ENCODE results near the gene SFT2D3. TPM values are rescaled to one million over a fixed set of nuclear protein-coding genes. Genes with fewer than 3 reads are reported as not detected.

The SFT2D3 gene
- total and polyA plus RNA-seq, 2 of the 8 experiments (the other 6 are each of a cell fraction or from before 2014, with no cell fraction given): 7.3 to 10.3 TPM

DNA sequence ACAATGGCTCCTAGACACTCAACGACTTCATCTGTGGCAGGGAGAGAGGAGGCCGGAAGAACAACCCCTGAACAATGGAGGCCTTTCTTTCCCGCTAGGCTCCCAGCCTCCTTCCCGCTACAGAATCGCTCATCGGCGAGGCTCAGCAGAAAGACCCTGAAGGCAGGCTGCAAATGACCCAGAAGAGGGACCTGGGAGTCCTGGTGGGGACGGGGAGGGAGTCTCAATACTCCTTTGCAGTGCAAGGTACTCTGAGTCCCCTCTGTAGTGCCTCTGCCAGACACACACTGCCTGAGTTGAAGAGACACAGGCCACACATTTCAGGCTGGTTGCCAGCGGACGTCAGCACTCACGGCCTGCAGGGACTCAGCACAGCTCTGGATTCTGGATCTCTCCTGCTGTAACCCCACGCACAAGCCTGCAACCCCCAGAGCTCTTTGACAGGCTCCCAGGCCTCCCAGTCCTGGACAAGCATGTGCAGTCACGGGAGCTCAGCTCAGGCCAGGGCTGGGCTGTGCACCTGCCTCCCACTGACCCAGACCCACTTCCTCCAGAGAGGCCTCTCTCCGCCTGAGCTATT lies 49.2 kb upstream of the SFT2D3 start:
- Histone ChIP-seq H2AFZ (ENCODE audit: low read length) (no peak overlapping the region), H4K20me1 (replicated peaks in 1 of 2; ENCODE audit: control insufficient read depth in 1 of 2, insufficient read depth in 2 of 2, low read length in 2 of 2) (peaks cover 0 to 1% of the 10 kb centered on the region in 2 experiments), H4K91ac (replicated peaks; ENCODE audit: insufficient read length, low read length) (no peak overlapping the region), H3K79me1 (ENCODE audit: low read depth, low read length) (0 out of 2 replicates have a peak, but pooled peaks cover 3% of the 10 kb centered on the region), H2BK5ac (ENCODE audit: low read depth, low read length) (no peak overlapping the region), H4K5ac (ENCODE audit: insufficient read length, low read depth, low read length) (no peak overlapping the region), H2AK5ac (ENCODE audit: low read depth, low read length) (no peak overlapping the region), H3K23me2 (ENCODE audit: low read depth, low read length) (no peaks in the 10 kb centered on the region), H3K27me3 (replicated peaks in 1 of 4; ENCODE audit: control insufficient read depth in 3 of 4, extremely low read depth in 1 of 4, insufficient read depth in 3 of 4, low read length in 3 of 4) (peaks cover 0 to 2% (median 0%) of the 10 kb centered on the region in 4 experiments; a peak in 1 of 7 replicates), H3K36me3 (ENCODE audit: control insufficient read depth in 2 of 4, insufficient read depth in 4 of 4, low read length in 3 of 4) (no peaks in the 10 kb centered on the region), H2BK120ac (replicated peaks; ENCODE audit: low read depth, low read length) (no peak overlapping the region), H3K4me3 (ENCODE audit: extremely low read depth in 1 of 4, insufficient read depth in 2 of 4, low read depth in 3 of 4, low read length in 4 of 4) (no peak overlapping the region), H3K56ac (replicated peaks; ENCODE audit: insufficient read length, low read depth, low read length) (no peak overlapping the region), H4K8ac (ENCODE audit: extremely low read depth, insufficient read depth, low read length) (no peak overlapping the region; the same call in 1 of the 2 replicates), H3K23ac (ENCODE audit: insufficient read length) (no peak overlapping the region), H2BK20ac (ENCODE audit: low read length) (no peak overlapping the region), H3K4me1 (replicated peaks in 1 of 4; ENCODE audit: control insufficient read depth in 3 of 4, insufficient read depth in 4 of 4, low read length in 3 of 4) (peaks cover 0 to 5% (median under 1%) of the 10 kb centered on the region in 4 experiments; a peak in 2 of 7 replicates), H3K27ac (ENCODE audit: low read depth, low read length) (no peak overlapping the region), H3K9ac (replicated peaks in 1 of 4; ENCODE audit: extremely low read depth in 1 of 4, low read depth in 3 of 4, low read length in 3 of 4) (no peak overlapping the region), H2BK12ac (ENCODE audit: low read depth, low read length) (no peak overlapping the region), H2BK15ac (ENCODE audit: low read length) (no peak overlapping the region), H3K4me2 (ENCODE audit: insufficient read depth in 1 of 2, low read depth in 2 of 2, low read length in 2 of 2) (no peak overlapping the region), H3K4ac (replicated peaks; ENCODE audit: insufficient read length, low read depth, low read length) (no peak overlapping the region), H3K9me3 (ENCODE audit: insufficient read depth in 2 of 2, low read depth in 1 of 2, low read length in 1 of 2) (no peaks in the 10 kb centered on the region), H3K79me2 (ENCODE audit: control insufficient read depth in 1 of 2, insufficient read depth in 2 of 2, low read length in 2 of 2) (no peaks in the 10 kb centered on the region), H3K14ac (ENCODE audit: insufficient read length) (no peak overlapping the region), H3K18ac (ENCODE audit: extremely low read depth, low read length) (no peak overlapping the region)
- DNase-seq (ENCODE audit: low read depth in 1 of 2, low spot score in 2 of 2): no peak
- FAIRE-seq: no peak
- 88% methylated on average over 13 of the region's 14 CpGs; no CpG with 5 or more reads in 1 of the 2 experiments for WGBS, 2 experiments (ENCODE audit: extremely low coverage in 1 of 2, insufficient coverage in 1 of 2, insufficient read length in 1 of 2, insufficient replicate concordance in 2 of 2, low coverage in 1 of 2, low lambda C conversion rate in 2 of 2, missing lambda C conversion rate in 1 of 2)
- ChIA-PET POLR2A (ENCODE audit: partially characterized antibody) (interaction anchor here (0.9 to 1.0 kb wide), 2 partner anchors 126 to 213 kb away, joined by 3 to 4 read pairs; partner anchors contain the start of gene IWS1), CTCF (ENCODE audit: partially characterized antibody) (interaction anchor here (0.8 to 13.7 kb wide), 9 partner anchors 11 to 75 kb away, joined by 3 to 160 read pairs (median 5); partner anchors contain the start of gene LIMS2)
- TF ChIP-seq KDM4A (IDR thresholded peaks at IDR 0.05; ENCODE audit: low read depth, low read length, severe bottlenecking): no peak
- no peak for TF ChIP-seq RBBP5 (IDR thresholded peaks at IDR 0.05; ENCODE audit: borderline replicate concordance, low read depth, low read length)
- no peak for TF ChIP-seq CHD1 (IDR thresholded peaks at IDR 0.05; ENCODE audit: low read depth, low read length)
- no peak for TF ChIP-seq SIRT6 (IDR thresholded peaks at IDR 0.05; ENCODE audit: low read length)
- TF ChIP-seq TAF7 (optimal IDR thresholded peaks at IDR 0.05; ENCODE audit: borderline replicate concordance, low read depth, low read length): no peak
- no peak for TF ChIP-seq PHF8 (conservative IDR thresholded peaks at IDR 0.05; ENCODE audit: low read depth, low read length)
- TF ChIP-seq SIN3A (conservative IDR thresholded peaks at IDR 0.05 in 1 of 2, IDR thresholded peaks at IDR 0.05 in 1 of 2; ENCODE audit: low read depth in 1 of 2, low read length in 2 of 2): no peak
- TF ChIP-seq JUN (IDR thresholded peaks at IDR 0.05; ENCODE audit: low read depth, low read length): no peak
- no peak for TF ChIP-seq FOSL1 (IDR thresholded peaks at IDR 0.05; ENCODE audit: insufficient read depth, low read depth, low read length)
- TF ChIP-seq, protein P1, sequence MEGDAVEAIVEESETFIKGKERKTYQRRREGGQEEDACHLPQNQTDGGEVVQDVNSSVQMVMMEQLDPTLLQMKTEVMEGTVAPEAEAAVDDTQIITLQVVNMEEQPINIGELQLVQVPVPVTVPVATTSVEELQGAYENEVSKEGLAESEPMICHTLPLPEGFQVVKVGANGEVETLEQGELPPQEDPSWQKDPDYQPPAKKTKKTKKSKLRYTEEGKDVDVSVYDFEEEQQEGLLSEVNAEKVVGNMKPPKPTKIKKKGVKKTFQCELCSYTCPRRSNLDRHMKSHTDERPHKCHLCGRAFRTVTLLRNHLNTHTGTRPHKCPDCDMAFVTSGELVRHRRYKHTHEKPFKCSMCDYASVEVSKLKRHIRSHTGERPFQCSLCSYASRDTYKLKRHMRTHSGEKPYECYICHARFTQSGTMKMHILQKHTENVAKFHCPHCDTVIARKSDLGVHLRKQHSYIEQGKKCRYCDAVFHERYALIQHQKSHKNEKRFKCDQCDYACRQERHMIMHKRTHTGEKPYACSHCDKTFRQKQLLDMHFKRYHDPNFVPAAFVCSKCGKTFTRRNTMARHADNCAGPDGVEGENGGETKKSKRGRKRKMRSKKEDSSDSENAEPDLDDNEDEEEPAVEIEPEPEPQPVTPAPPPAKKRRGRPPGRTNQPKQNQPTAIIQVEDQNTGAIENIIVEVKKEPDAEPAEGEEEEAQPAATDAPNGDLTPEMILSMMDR (IDR thresholded peaks at IDR 0.05; ENCODE audit: control extremely low read depth in 1 of 3, insufficient read depth in 1 of 3, low read depth in 1 of 3, low read length in 3 of 3): no peak

Measured in H1 (cell line).